ENCODE data around the gene WHRN. TPM values are rescaled to one million over a fixed set of nuclear protein-coding genes. Genes with fewer than 3 reads are reported as not detected.

WHRN gene
- total RNA-seq, 4 donors from 2014 or later, result 0.82 to 4.1 (median 2.3) TPM

DNA sequence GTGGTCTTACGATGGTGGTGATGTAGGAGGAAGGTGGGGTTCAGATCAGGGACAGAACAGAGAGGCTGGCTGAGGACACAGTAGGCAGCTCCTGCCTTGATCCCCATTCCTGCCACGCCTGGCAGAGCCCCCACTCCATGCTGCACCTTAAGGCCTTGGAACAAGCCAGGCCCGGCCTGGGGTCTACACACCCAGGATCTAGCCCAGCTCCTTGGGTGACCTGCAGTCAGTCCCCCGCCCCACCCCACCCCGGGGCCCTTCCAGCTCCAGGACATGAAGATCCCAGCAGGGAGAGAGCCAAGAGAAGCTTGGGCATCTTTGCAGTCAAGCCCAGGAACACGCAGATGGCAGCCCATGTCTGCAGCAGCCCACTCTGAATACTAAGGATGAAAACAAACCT is 34.7 kb downstream of the WHRN start:
- no peak for TF ChIP-seq CTCF (IDR thresholded peaks at IDR 0.05; ENCODE audit: low read depth)

- TF ChIP-seq CTCF (IDR thresholded peaks at IDR 0.05; ENCODE audit: low read depth), result no peak
These were observed 35.2 kb downstream of the WHRN start for GRCh38 chr9:114470121-114470520.

GRCh38 chr9:114469091-114469853 is 36.0 kb downstream of the WHRN start:
- TF ChIP-seq CTCF (IDR thresholded peaks at IDR 0.05; ENCODE audit: low read depth), result no peak

DNA sequence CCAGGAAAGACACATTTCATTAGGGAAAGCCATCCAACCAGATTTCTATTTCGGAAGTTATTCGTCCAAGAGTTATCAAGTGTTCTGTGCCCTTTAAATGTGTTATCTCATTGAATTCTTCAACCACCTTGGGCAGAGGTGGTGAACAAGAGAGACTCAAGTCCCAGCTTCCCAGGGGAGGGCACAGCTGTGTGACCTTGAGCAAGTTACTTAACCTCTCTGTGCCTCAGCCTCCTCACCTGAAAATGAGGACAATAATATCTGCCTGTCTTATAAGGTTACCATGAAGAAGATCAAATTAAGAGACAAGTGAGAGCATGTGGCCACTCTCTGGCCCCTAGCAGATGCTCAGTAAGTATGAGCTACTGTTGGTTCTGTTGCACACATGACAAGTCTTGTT is 37.4 kb downstream of the WHRN start:
- no peak for TF ChIP-seq CTCF (IDR thresholded peaks at IDR 0.05; ENCODE audit: low read depth)

DNA sequence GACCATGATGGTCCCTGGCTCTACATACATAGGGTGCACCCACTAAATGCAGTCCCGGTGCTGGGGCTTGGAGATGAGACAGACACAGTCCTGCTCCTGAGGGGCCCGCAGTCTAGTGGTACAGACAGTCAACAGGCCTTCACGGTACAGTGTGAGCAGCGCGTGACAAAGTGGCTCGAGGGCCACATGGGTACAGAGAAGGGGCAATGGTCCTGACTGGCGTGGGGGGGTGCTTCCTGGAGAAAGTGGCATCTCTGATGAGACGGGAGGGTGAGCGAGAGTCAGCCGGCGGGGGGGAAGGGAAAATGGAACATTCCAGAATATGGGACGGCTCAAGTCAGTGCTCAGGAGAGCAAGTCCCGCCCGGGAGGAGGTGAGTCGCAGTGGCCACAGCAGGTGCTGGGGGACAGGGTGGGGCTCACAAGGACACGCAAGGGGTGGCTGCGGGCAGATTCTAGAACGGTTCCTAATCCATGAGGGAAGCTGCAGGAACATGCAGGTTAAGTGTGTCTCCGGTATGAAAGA is 38.0 kb downstream of the WHRN start:
- no peak for TF ChIP-seq CTCF (IDR thresholded peaks at IDR 0.05; ENCODE audit: low read depth)

- TF ChIP-seq CTCF (IDR thresholded peaks at IDR 0.05; ENCODE audit: low read depth), result no peak
These were observed 39.1 kb downstream of the WHRN start for GRCh38 chr9:114465906-114466900.

DNA sequence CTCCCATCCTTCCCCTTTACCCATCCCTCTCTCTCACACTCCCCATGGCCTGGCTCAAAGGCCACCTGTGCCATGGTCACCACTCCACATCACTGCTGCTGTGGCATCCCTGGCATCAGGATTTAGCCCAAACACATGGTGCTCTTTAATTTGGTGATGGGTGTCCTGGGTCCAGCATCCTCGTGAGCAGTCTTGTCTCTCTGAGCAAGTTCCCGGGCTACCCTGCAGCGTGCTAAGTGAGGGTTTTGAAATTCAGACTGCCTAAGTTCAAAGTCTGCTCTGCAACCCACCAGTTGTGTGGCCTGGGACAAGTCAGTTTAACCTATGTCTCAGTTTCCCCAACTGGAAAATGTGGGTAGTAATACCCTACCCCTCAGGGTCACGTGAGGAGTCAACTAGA is 39.9 kb downstream of the WHRN start:
- TF ChIP-seq CTCF (IDR thresholded peaks at IDR 0.05; ENCODE audit: low read depth), result no peak
